Measurements from ENCODE around the gene MINDY4. TPM values are rescaled to one million over a fixed set of nuclear protein-coding genes. Genes with fewer than 3 reads are reported as not detected.
A peak's percentile ranks its signal among the peaks of the same experiment; 100 is the strongest.

MINDY4 gene
- total RNA-seq, 1 donor from 2014 or later = 3.8 TPM

- intact Hi-C loops (cut with micrococcal nuclease) = no loop called here
- no peak for TF ChIP-seq CTCF (IDR thresholded peaks at IDR 0.05; ENCODE audit: borderline replicate concordance)
- no peak for DNase-seq
- H3K4me1 ChIP-seq = peaks cover 58% of the 10 kb centered on the region
- no peaks in the 10 kb centered on the region for H3K27me3 ChIP-seq (ENCODE audit: low read depth)
- H3K4me3 ChIP-seq = no peak overlapping the region
- H3K36me3 ChIP-seq = peaks cover 7% of the 10 kb centered on the region
- H3K9me3 ChIP-seq (replicated peaks) = no peaks in the 10 kb centered on the region
- peak overlapping the region; percentile 27 for H3K27ac ChIP-seq (replicated peaks)
These were observed 71.6 kb downstream of the MINDY4 start for GRCh38 chr7:30842542-30843451.

GRCh38 chr7:30843741-30844482 lies 72.7 kb downstream of the MINDY4 start:
- Histone ChIP-seq H3K36me3 (peaks cover 7% of the 10 kb centered on the region), H3K27me3 (ENCODE audit: low read depth) (no peaks in the 10 kb centered on the region), H3K4me3 (no peak overlapping the region), H3K9me3 (replicated peaks) (no peaks in the 10 kb centered on the region), H3K4me1 (peaks cover 67% of the 10 kb centered on the region), H3K27ac (replicated peaks) (peak overlapping the region; percentile 27)
- no peak for DNase-seq
- no peak for TF ChIP-seq CTCF (IDR thresholded peaks at IDR 0.05; ENCODE audit: borderline replicate concordance)
- intact Hi-C loops (cut with micrococcal nuclease) = no loop called here

- intact Hi-C loops (cut with micrococcal nuclease) = no loop called here
These were observed 73.3 kb downstream of the MINDY4 start for GRCh38 chr7:30844483-30844874.

GRCh38 chr7:30844916-30845315 lies 73.7 kb downstream of the MINDY4 start:
- H3K36me3 ChIP-seq = no peaks in the 10 kb centered on the region
- peak overlapping the region; percentile 78 for H3K27ac ChIP-seq (replicated peaks)
- no peak for TF ChIP-seq CTCF (IDR thresholded peaks at IDR 0.05; ENCODE audit: borderline replicate concordance)
- no peak overlapping the region for H3K4me3 ChIP-seq
- peaks cover 77% of the 10 kb centered on the region for H3K4me1 ChIP-seq
- no peaks in the 10 kb centered on the region for H3K9me3 ChIP-seq (replicated peaks)
- no peaks in the 10 kb centered on the region for H3K27me3 ChIP-seq (ENCODE audit: low read depth)
- intact Hi-C loops (cut with micrococcal nuclease) = no loop called here
- no peak for DNase-seq

More at GRCh38 chr7:30844483-30844874, 73.3 kb downstream of the MINDY4 start:
- no peak overlapping the region for H3K27ac ChIP-seq (replicated peaks)
- H3K4me3 ChIP-seq = no peak overlapping the region
- no peak for DNase-seq
- H3K4me1 ChIP-seq = peaks cover 73% of the 10 kb centered on the region
- no peaks in the 10 kb centered on the region for H3K9me3 ChIP-seq (replicated peaks)
- no peak for TF ChIP-seq CTCF (IDR thresholded peaks at IDR 0.05; ENCODE audit: borderline replicate concordance)
- no peaks in the 10 kb centered on the region for H3K27me3 ChIP-seq (ENCODE audit: low read depth)
- H3K36me3 ChIP-seq = peaks cover 2% of the 10 kb centered on the region

GRCh38 chr7:30845426-30846135 lies 74.4 kb downstream of the MINDY4 start:
- H3K9me3 ChIP-seq (replicated peaks) = no peaks in the 10 kb centered on the region
- TF ChIP-seq CTCF (IDR thresholded peaks at IDR 0.05; ENCODE audit: borderline replicate concordance) = no peak
- intact Hi-C loops (cut with micrococcal nuclease) = no loop called here
- no peaks in the 10 kb centered on the region for H3K27me3 ChIP-seq (ENCODE audit: low read depth)
- peaks cover 75% of the 10 kb centered on the region for H3K4me1 ChIP-seq
- H3K27ac ChIP-seq (replicated peaks) = peak overlapping the region; percentile 78
- peak; percentile 52 for DNase-seq
- H3K4me3 ChIP-seq = no peak overlapping the region
- no peaks in the 10 kb centered on the region for H3K36me3 ChIP-seq
